Thyroid gland (tissue), 4 donors: ENCODE measurements around the gene APOH.

Experiments
- CTCF ChIP-seq, 6 experiments: fragments of 200-600 bp in 3 of 6; fragments of 450-650 bp in 3 of 6; sonication (generic) in 3 of 6; IDR thresholded peaks; one replicate each; pipeline ENCODE4 v1.5.1; 2016 to 2019; ENCODE audit warnings: antibody characterized with exemption in 6 of 6, mild to moderate bottlenecking in 2 of 6, inconsistent platforms in 1 of 6, moderate library complexity in 1 of 6
- POLR2A ChIP-seq, 2 donors: fragments of 450-650 bp; IDR thresholded peaks; one replicate each; pipeline ENCODE4 v1.6.1; 2017; ENCODE audit warnings: antibody characterized with exemption in 2 of 2, mild to moderate bottlenecking in 2 of 2, moderate library complexity in 1 of 2

GRCh38 chr17:66255112-66255511 lies 25.9 kb upstream of the APOH start:
- TF ChIP-seq CTCF (IDR thresholded peaks at IDR 0.05) = peak in 4 of 6 experiments; percentile 72 to 89 (median 86)
- no peak for TF ChIP-seq POLR2A (IDR thresholded peaks at IDR 0.05)
